Activated naive CD8-positive, alpha-beta T cell (primary cell): ENCODE data around the gene GPATCH2.
"Not testable (repeated sequence)": the region's sequence is repeated elsewhere in the genome, so short reads cannot be mapped to it uniquely, and the experiment has no call there.

Experiments
- H3K27ac Mint-ChIP-seq: one replicate; pipeline ENCODE4 v1.8.0; 2021; ENCODE audit warnings: mixed read lengths
- H3K27me3 Mint-ChIP-seq: one replicate; pipeline ENCODE4 v1.8.0; 2021; ENCODE audit warnings: mixed read lengths
- H3K36me3 Mint-ChIP-seq: one replicate; pipeline ENCODE4 v1.8.0; 2021; ENCODE audit warnings: mixed read lengths
- H3K4me1 Mint-ChIP-seq: one replicate; pipeline ENCODE4 v1.8.0; 2021; ENCODE audit warnings: low read depth, mixed read lengths
- H3K4me3 Mint-ChIP-seq: one replicate; pipeline ENCODE4 v1.8.0; 2021; ENCODE audit warnings: mild to moderate bottlenecking, mixed read lengths
- H3K9me3 Mint-ChIP-seq: one replicate; pipeline ENCODE4 v1.8.0; 2021; ENCODE audit warnings: low read depth, mixed read lengths

The GPATCH2 gene

GRCh38 chr1:217525773-217526490, 105.0 kb downstream of the GPATCH2 start:
- Mint-ChIP-seq H3K27me3 (no peaks in the 10 kb centered on the region), H3K9me3 (peaks cover 8% of the 10 kb centered on the region), H3K4me3 (no peak overlapping the region), H3K27ac (no peak overlapping the region), H3K4me1 (no peaks in the 10 kb centered on the region), H3K36me3 (peaks cover 17% of the 10 kb centered on the region)

GRCh38 chr1:217524787-217525520, 105.9 kb downstream of the GPATCH2 start:
- H3K27ac Mint-ChIP-seq = no peak overlapping the region
- H3K4me3 Mint-ChIP-seq = no peak overlapping the region
- no peaks in the 10 kb centered on the region for H3K4me1 Mint-ChIP-seq
- peaks cover 4% of the 10 kb centered on the region for H3K9me3 Mint-ChIP-seq
- no peaks in the 10 kb centered on the region for H3K27me3 Mint-ChIP-seq
- peaks cover 13% of the 10 kb centered on the region for H3K36me3 Mint-ChIP-seq

- not testable (repeated sequence) for H3K27me3 Mint-ChIP-seq, H3K4me3 Mint-ChIP-seq, H3K36me3 Mint-ChIP-seq, H3K4me1 Mint-ChIP-seq, H3K9me3 Mint-ChIP-seq, H3K27ac Mint-ChIP-seq
Measured at GRCh38 chr1:217523921-217524320, 107.0 kb downstream of the GPATCH2 start.

- H3K27me3 Mint-ChIP-seq = no peaks in the 10 kb centered on the region
- no peaks in the 10 kb centered on the region for H3K9me3 Mint-ChIP-seq
- H3K27ac Mint-ChIP-seq = no peak overlapping the region
- no peak overlapping the region for H3K4me3 Mint-ChIP-seq
- H3K36me3 Mint-ChIP-seq = no peaks in the 10 kb centered on the region
- no peaks in the 10 kb centered on the region for H3K4me1 Mint-ChIP-seq
Measured at GRCh38 chr1:217522277-217522676, 108.6 kb downstream of the GPATCH2 start.

GRCh38 chr1:217521317-217521716, 109.6 kb downstream of the GPATCH2 start:
- no peaks in the 10 kb centered on the region for H3K9me3 Mint-ChIP-seq
- H3K36me3 Mint-ChIP-seq = no peaks in the 10 kb centered on the region
- H3K4me3 Mint-ChIP-seq = no peak overlapping the region
- no peak overlapping the region for H3K27ac Mint-ChIP-seq
- no peaks in the 10 kb centered on the region for H3K4me1 Mint-ChIP-seq
- no peaks in the 10 kb centered on the region for H3K27me3 Mint-ChIP-seq

GRCh38 chr1:217506878-217507277, 124.0 kb downstream of the GPATCH2 start:
- H3K9me3 Mint-ChIP-seq = no peaks in the 10 kb centered on the region
- no peaks in the 10 kb centered on the region for H3K27me3 Mint-ChIP-seq
- no peaks in the 10 kb centered on the region for H3K4me1 Mint-ChIP-seq
- peaks cover 18% of the 10 kb centered on the region for H3K36me3 Mint-ChIP-seq
- H3K27ac Mint-ChIP-seq = no peak overlapping the region
- H3K4me3 Mint-ChIP-seq = no peak overlapping the region

GRCh38 chr1:217498209-217498608, 132.7 kb downstream of the GPATCH2 start:
- Mint-ChIP-seq H3K27me3 (no peaks in the 10 kb centered on the region), H3K9me3 (no peaks in the 10 kb centered on the region), H3K27ac (no peak overlapping the region)

GRCh38 chr1:217495249-217495648, 135.6 kb downstream of the GPATCH2 start:
- H3K4me1 Mint-ChIP-seq = no peaks in the 10 kb centered on the region
- H3K27ac Mint-ChIP-seq = no peak overlapping the region
- peaks cover 24% of the 10 kb centered on the region for H3K36me3 Mint-ChIP-seq
- H3K27me3 Mint-ChIP-seq = no peaks in the 10 kb centered on the region
- no peaks in the 10 kb centered on the region for H3K9me3 Mint-ChIP-seq
- no peak overlapping the region for H3K4me3 Mint-ChIP-seq

More at GRCh38 chr1:217498209-217498608, 132.7 kb downstream of the GPATCH2 start:
- no peaks in the 10 kb centered on the region for H3K4me1 Mint-ChIP-seq
- H3K36me3 Mint-ChIP-seq = peaks cover 20% of the 10 kb centered on the region
- no peak overlapping the region for H3K4me3 Mint-ChIP-seq

GRCh38 chr1:217494767-217495166, 136.1 kb downstream of the GPATCH2 start:
- Mint-ChIP-seq H3K4me3 (no peak overlapping the region), H3K27ac (no peak overlapping the region), H3K9me3 (no peaks in the 10 kb centered on the region), H3K27me3 (no peaks in the 10 kb centered on the region), H3K4me1 (no peaks in the 10 kb centered on the region), H3K36me3 (peaks cover 27% of the 10 kb centered on the region)

GRCh38 chr1:217493290-217493689, 137.6 kb downstream of the GPATCH2 start:
- no peaks in the 10 kb centered on the region for H3K4me1 Mint-ChIP-seq
- no peak overlapping the region for H3K27ac Mint-ChIP-seq
- no peaks in the 10 kb centered on the region for H3K27me3 Mint-ChIP-seq
- no peaks in the 10 kb centered on the region for H3K9me3 Mint-ChIP-seq
- peaks cover 29% of the 10 kb centered on the region for H3K36me3 Mint-ChIP-seq
- H3K4me3 Mint-ChIP-seq = no peak overlapping the region

- Mint-ChIP-seq H3K9me3 (peaks cover 6% of the 10 kb centered on the region), H3K4me3 (no peak overlapping the region)
Measured at GRCh38 chr1:217484871-217485270, 146.0 kb downstream of the GPATCH2 start.

GRCh38 chr1:217482356-217483102, 148.4 kb downstream of the GPATCH2 start:
- Mint-ChIP-seq H3K27ac (peak overlapping the region; percentile 78), H3K36me3 (peaks cover 51% of the 10 kb centered on the region), H3K4me1 (peaks cover 20% of the 10 kb centered on the region), H3K27me3 (no peaks in the 10 kb centered on the region), H3K9me3 (peaks cover 13% of the 10 kb centered on the region), H3K4me3 (peak overlapping the region; percentile 38)

More at GRCh38 chr1:217484871-217485270, 146.0 kb downstream of the GPATCH2 start:
- Mint-ChIP-seq H3K27ac (no peak overlapping the region), H3K27me3 (no peaks in the 10 kb centered on the region), H3K36me3 (peaks cover 41% of the 10 kb centered on the region), H3K4me1 (peaks cover 20% of the 10 kb centered on the region)

- Mint-ChIP-seq H3K27me3 (no peaks in the 10 kb centered on the region), H3K27ac (no peak overlapping the region), H3K36me3 (peaks cover 39% of the 10 kb centered on the region)
Measured at GRCh38 chr1:217478450-217478849, 152.4 kb downstream of the GPATCH2 start.

GRCh38 chr1:217472915-217473314, 158.0 kb downstream of the GPATCH2 start:
- H3K27ac Mint-ChIP-seq = no peak overlapping the region
- peaks cover 9% of the 10 kb centered on the region for H3K36me3 Mint-ChIP-seq
- no peaks in the 10 kb centered on the region for H3K9me3 Mint-ChIP-seq
- no peaks in the 10 kb centered on the region for H3K4me1 Mint-ChIP-seq
- no peak overlapping the region for H3K4me3 Mint-ChIP-seq
- no peaks in the 10 kb centered on the region for H3K27me3 Mint-ChIP-seq

More at GRCh38 chr1:217478450-217478849, 152.4 kb downstream of the GPATCH2 start:
- H3K4me1 Mint-ChIP-seq = peaks cover 15% of the 10 kb centered on the region
- peaks cover 13% of the 10 kb centered on the region for H3K9me3 Mint-ChIP-seq
- no peak overlapping the region for H3K4me3 Mint-ChIP-seq

- H3K27ac Mint-ChIP-seq = no peak overlapping the region
- H3K36me3 Mint-ChIP-seq = peaks cover 12% of the 10 kb centered on the region
- no peaks in the 10 kb centered on the region for H3K9me3 Mint-ChIP-seq
- H3K4me3 Mint-ChIP-seq = no peak overlapping the region
- no peaks in the 10 kb centered on the region for H3K4me1 Mint-ChIP-seq
- no peaks in the 10 kb centered on the region for H3K27me3 Mint-ChIP-seq
Measured at GRCh38 chr1:217471403-217471802, 159.5 kb downstream of the GPATCH2 start.
